ENCODE measurements around the gene SS18L1. TPM values are rescaled to one million over a fixed set of nuclear protein-coding genes. Genes with fewer than 3 reads are reported as not detected.

Gene SS18L1
- total RNA-seq, 4 donors from 2014 or later, result 6.8 to 12.3 (median 11.1) TPM

- Histone ChIP-seq H3K4me3 (no peak overlapping the region), H3K4me1 (peaks cover 0 to 19% (median 0%) of the 10 kb centered on the region in 3 donors), H3K27ac (no peak overlapping the region), H3K36me3 (no peaks in the 10 kb centered on the region), H3K27me3 (peaks cover 57% of the 10 kb centered on the region), H3K9me3 (peaks cover 0 to 12% (median 0%) of the 10 kb centered on the region in 3 donors)
- TF ChIP-seq EP300 (IDR thresholded peaks at IDR 0.05), result no peak
- TF ChIP-seq POLR2A (IDR thresholded peaks at IDR 0.05), result no peak
- TF ChIP-seq, protein P1, sequence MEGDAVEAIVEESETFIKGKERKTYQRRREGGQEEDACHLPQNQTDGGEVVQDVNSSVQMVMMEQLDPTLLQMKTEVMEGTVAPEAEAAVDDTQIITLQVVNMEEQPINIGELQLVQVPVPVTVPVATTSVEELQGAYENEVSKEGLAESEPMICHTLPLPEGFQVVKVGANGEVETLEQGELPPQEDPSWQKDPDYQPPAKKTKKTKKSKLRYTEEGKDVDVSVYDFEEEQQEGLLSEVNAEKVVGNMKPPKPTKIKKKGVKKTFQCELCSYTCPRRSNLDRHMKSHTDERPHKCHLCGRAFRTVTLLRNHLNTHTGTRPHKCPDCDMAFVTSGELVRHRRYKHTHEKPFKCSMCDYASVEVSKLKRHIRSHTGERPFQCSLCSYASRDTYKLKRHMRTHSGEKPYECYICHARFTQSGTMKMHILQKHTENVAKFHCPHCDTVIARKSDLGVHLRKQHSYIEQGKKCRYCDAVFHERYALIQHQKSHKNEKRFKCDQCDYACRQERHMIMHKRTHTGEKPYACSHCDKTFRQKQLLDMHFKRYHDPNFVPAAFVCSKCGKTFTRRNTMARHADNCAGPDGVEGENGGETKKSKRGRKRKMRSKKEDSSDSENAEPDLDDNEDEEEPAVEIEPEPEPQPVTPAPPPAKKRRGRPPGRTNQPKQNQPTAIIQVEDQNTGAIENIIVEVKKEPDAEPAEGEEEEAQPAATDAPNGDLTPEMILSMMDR (IDR thresholded peaks at IDR 0.05), result no peak
- TF ChIP-seq POLR2AphosphoS5 (IDR thresholded peaks at IDR 0.05), result no peak
- WGBS, 2 donors (ENCODE audit: low coverage in 1 of 2), result 33% methylated on average over 1 of the region's 15 CpGs; no CpG with 5 or more reads in 1 of the 2 donors
- no peak for ATAC-seq
Measured at GRCh38 chr20:62117658-62118057, 25.9 kb upstream of the SS18L1 start.

DNA sequence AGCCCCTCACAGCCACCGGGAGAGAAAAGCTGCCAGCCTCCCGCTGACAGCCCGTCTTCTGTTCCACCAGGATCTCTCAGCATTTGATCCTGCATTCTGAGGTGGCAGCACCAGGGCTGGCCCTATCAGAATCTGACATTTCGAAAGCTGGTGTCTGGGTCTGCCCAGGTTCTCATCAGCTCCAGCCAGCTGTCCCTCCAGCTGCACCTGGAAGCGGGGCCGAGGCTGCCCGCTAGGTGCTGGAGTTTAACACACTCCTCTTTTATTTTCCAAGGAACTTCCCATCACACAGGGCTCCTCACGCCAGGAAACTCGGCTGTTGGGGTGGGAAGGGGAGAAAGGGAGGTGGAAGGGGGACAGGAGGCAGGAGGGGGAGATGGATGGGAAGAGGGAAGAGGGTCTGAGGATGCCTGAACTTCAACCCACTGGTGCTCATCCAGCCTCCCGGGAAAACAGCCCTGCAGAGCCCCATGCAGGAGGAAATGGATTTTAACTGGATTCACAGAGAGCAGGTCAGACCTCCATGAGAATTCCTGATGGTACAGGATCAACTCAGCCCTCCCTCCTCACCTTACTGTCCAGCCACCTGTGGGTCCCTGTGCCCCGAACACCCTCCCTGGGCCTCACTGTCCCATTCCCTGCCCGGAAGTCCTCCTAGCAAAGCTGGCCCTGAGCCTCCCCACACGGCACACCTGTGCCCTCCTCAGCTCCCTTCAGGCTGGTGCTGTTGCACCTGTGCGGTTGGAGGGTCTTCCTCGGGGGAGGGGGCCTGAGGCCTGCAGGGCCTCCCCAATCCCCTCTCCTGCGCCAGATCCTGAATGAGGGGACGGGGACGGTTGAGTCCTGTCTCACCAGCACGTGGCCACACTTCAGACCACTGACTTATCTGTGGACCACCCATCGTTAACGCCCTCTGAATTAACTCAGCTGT lies 25.2 kb upstream of the SS18L1 start:
- TF ChIP-seq EP300 (IDR thresholded peaks at IDR 0.05) (no peak), POLR2A (IDR thresholded peaks at IDR 0.05) (no peak), POLR2AphosphoS5 (IDR thresholded peaks at IDR 0.05) (no peak)
- TF ChIP-seq, protein P1 (IDR thresholded peaks at IDR 0.05), result no peak
- no peaks in the 10 kb centered on the region for H3K36me3 ChIP-seq
- H3K4me3 ChIP-seq, result no peak overlapping the region
- H3K27ac ChIP-seq, result no peak overlapping the region
- peaks cover 0 to 24% (median 2%) of the 10 kb centered on the region in 3 donors for H3K4me1 ChIP-seq
- peaks cover 49% of the 10 kb centered on the region for H3K27me3 ChIP-seq
- ATAC-seq, result no peak
- 8% methylated on average over 2 of the region's 21 CpGs; no CpG with 5 or more reads in 1 of the 2 donors for WGBS, 2 donors (ENCODE audit: low coverage in 1 of 2)
- H3K9me3 ChIP-seq, result peaks cover 0 to 5% (median 0%) of the 10 kb centered on the region in 3 donors

- Histone ChIP-seq H3K27me3 (peaks cover 42% of the 10 kb centered on the region), H3K9me3 (no peaks in the 10 kb centered on the region), H3K36me3 (no peaks in the 10 kb centered on the region), H3K4me1 (peaks cover 0 to 31% (median 9%) of the 10 kb centered on the region in 3 donors), H3K4me3 (no peak overlapping the region), H3K27ac (no peak overlapping the region)
- WGBS, 2 donors (ENCODE audit: low coverage in 1 of 2), result no CpG with 5 or more reads among the region's 5 CpGs
- ATAC-seq, result no peak
- TF ChIP-seq POLR2AphosphoS5 (IDR thresholded peaks at IDR 0.05) (no peak), POLR2A (IDR thresholded peaks at IDR 0.05) (no peak), EP300 (IDR thresholded peaks at IDR 0.05) (no peak)
- TF ChIP-seq, protein P1 (IDR thresholded peaks at IDR 0.05), result no peak
Measured at GRCh38 chr20:62119115-62119514, 24.5 kb upstream of the SS18L1 start.

DNA sequence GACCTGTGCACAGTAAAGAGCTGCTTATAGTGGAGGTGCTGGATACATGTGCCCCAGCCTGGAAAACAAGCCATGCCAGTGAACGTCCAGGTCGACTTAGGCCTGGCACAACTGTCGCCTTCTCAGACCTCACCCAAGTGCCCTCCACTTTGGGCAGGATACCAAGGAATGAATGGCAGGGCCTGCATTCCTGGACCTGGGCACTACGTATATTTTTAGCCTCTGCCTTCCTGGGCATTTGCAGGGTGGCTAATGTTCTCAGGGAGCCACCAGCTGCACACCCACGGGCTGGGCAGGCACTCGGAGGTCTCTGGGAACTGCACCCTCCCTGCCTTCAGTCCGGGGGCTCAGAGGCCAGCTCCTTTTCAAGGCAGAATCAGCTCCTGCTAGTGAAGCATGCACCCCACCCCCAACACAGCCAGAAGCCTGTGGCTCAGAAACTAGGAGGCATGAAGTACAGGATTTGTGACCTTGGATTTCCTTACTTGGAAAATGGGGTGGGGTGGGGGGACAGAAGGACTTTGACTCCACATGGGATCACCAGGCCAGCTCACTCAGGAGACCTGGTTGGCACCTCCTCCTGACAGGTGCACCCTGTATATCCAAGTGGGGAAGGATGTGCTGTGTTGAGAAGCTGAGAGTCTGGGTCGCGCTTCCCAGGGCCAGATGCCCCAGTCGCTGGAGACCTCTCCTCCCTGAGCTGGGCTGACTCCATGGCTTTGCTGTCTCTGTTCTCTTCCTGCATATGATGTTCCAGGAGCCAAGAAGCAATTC lies 23.8 kb upstream of the SS18L1 start:
- peak overlapping the region in 2 of 4 donors; percentile 2 to 14 for H3K27ac ChIP-seq
- H3K9me3 ChIP-seq, result no peaks in the 10 kb centered on the region
- 100% methylated on average over 2 of the region's 10 CpGs; no CpG with 5 or more reads in 1 of the 2 donors for WGBS, 2 donors (ENCODE audit: low coverage in 1 of 2)
- peaks cover 35% of the 10 kb centered on the region for H3K27me3 ChIP-seq
- peaks cover 0 to 38% (median 13%) of the 10 kb centered on the region in 3 donors for H3K4me1 ChIP-seq
- no peak overlapping the region for H3K4me3 ChIP-seq
- TF ChIP-seq EP300 (IDR thresholded peaks at IDR 0.05) (no peak), POLR2A (IDR thresholded peaks at IDR 0.05) (no peak), POLR2AphosphoS5 (IDR thresholded peaks at IDR 0.05) (no peak)
- TF ChIP-seq, protein P1 (IDR thresholded peaks at IDR 0.05), result no peak
- no peak for ATAC-seq
- peaks cover 0 to 5% of the 10 kb centered on the region in 2 donors for H3K36me3 ChIP-seq
